Measurements from ENCODE around the gene HS3ST6. TPM values are rescaled to one million over a fixed set of nuclear protein-coding genes. Genes with fewer than 3 reads are reported as not detected.

HS3ST6 gene
- total and polyA plus RNA-seq, 2 of the 13 experiments (the other 11 are each of a cell fraction or from before 2014, with no cell fraction given), result not detected

DNA sequence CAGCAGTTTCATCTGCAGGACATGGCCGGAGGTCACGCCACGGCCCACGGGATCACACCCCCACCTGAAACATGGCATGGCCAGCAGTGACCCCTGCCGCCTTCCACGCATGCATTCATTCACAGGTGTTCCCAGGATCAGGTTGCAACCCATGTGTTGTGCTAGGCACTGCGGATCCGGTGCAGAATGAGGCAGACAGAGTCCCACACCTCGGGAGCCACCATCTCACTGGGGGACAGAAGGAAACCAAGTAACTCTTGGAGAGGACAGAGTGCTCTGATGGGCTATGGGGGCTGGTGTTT, 29.1 kb upstream of the HS3ST6 start:
- H3K79me2 ChIP-seq (ENCODE audit: insufficient read depth, low read length), result peaks cover 7% of the 10 kb centered on the region
- intact Hi-C loops (cut with micrococcal nuclease; ENCODE audit: unreplicated experiment) (no loop called here), in situ Hi-C loops (cut with HindIII; ENCODE audit: extremely low pct_ligation_motif_present, low pct_unique_long_range_greater_than_20kb) (no loop called here)
- DNase-seq (ENCODE audit: low spot score), result no peak
- no peaks in the 10 kb centered on the region; the same call in 1 of the 2 replicates for H4K20me1 ChIP-seq (ENCODE audit: insufficient read depth, low read length)
- no peak overlapping the region for H3K27ac ChIP-seq (ENCODE audit: extremely low read length, insufficient read depth, low read length)
- ChIA-PET CTCF (ENCODE audit: low intra/inter-chr PET ratio, low total read pairs) (no interaction called here), POLR2A (interaction anchor here (1.6 to 3.2 kb wide), 3 partner anchors 13 to 17 kb away, joined by 4 to 18 read pairs (median 8); partner anchors contain the start of gene RPS2)
- no peaks in the 10 kb centered on the region for H3K9me3 ChIP-seq (ENCODE audit: low read length)
- H3K4me2 ChIP-seq (ENCODE audit: low read depth, low read length), result no peak overlapping the region
- WGBS (ENCODE audit: low lambda C conversion rate), result 40% methylated on average over 3 of the region's 9 CpGs
- no peak overlapping the region for H2AFZ ChIP-seq (ENCODE audit: low read length)
- peaks cover 0 to 5% of the 10 kb centered on the region in 2 experiments; a peak in 1 of 5 replicates for H3K27me3 ChIP-seq (ENCODE audit: control insufficient read depth in 1 of 2, insufficient read depth in 2 of 2, low read length in 2 of 2)
- H3K9ac ChIP-seq (ENCODE audit: insufficient read depth, low read depth, low read length), result no peak overlapping the region
- H3K4me1 ChIP-seq (ENCODE audit: insufficient read depth, low read length), result peaks cover 35% of the 10 kb centered on the region
- H3K4me3 ChIP-seq (replicated peaks in 1 of 3; ENCODE audit: insufficient read depth in 1 of 3, low read depth in 2 of 3, low read length in 3 of 3), result no peak overlapping the region
- H3K36me3 ChIP-seq (replicated peaks in 1 of 2; ENCODE audit: control insufficient read depth in 1 of 2, insufficient read depth in 2 of 2, low read length in 2 of 2), result no peaks in the 10 kb centered on the region
- ATAC-seq, result no peak
- no peak for FAIRE-seq
- no TSS peak for BruUV-seq (replicated peaks)
- TF ChIP-seq ZFP1 (CRISPR knock-in tag; IDR thresholded peaks at IDR 0.05) (no peak), NFE2L2 (IDR thresholded peaks at IDR 0.05; ENCODE audit: low read length) (no peak), TAF1 (CRISPR knock-in tag; IDR thresholded peaks at IDR 0.05) (no peak), POLR2G (IDR thresholded peaks at IDR 0.05; ENCODE audit: low read depth, low read length) (no peak), TAF15 (IDR thresholded peaks at IDR 0.05; ENCODE audit: low read depth, low read length, poor library complexity, severe bottlenecking) (no peak), ZNF788 (CRISPR knock-in tag; IDR thresholded peaks at IDR 0.05; ENCODE audit: borderline replicate concordance) (no peak), NFYB (CRISPR knock-in tag; IDR thresholded peaks at IDR 0.05) (no peak), CCDC6 (CRISPR knock-in tag; IDR thresholded peaks at IDR 0.05) (no peak), GATA4 (IDR thresholded peaks at IDR 0.05; ENCODE audit: borderline replicate concordance, low read depth) (no peak), ZNF44 (CRISPR knock-in tag; IDR thresholded peaks at IDR 0.05) (no peak), ZBTB7A (CRISPR knock-in tag; IDR thresholded peaks at IDR 0.05) (no peak), SOX6 (IDR thresholded peaks at IDR 0.05) (no peak), SOX6 (CRISPR knock-in tag; IDR thresholded peaks at IDR 0.05) (no peak), ESRRA (CRISPR knock-in tag; IDR thresholded peaks at IDR 0.05; ENCODE audit: low read depth) (no peak)
- TF ChIP-seq, protein P1, sequence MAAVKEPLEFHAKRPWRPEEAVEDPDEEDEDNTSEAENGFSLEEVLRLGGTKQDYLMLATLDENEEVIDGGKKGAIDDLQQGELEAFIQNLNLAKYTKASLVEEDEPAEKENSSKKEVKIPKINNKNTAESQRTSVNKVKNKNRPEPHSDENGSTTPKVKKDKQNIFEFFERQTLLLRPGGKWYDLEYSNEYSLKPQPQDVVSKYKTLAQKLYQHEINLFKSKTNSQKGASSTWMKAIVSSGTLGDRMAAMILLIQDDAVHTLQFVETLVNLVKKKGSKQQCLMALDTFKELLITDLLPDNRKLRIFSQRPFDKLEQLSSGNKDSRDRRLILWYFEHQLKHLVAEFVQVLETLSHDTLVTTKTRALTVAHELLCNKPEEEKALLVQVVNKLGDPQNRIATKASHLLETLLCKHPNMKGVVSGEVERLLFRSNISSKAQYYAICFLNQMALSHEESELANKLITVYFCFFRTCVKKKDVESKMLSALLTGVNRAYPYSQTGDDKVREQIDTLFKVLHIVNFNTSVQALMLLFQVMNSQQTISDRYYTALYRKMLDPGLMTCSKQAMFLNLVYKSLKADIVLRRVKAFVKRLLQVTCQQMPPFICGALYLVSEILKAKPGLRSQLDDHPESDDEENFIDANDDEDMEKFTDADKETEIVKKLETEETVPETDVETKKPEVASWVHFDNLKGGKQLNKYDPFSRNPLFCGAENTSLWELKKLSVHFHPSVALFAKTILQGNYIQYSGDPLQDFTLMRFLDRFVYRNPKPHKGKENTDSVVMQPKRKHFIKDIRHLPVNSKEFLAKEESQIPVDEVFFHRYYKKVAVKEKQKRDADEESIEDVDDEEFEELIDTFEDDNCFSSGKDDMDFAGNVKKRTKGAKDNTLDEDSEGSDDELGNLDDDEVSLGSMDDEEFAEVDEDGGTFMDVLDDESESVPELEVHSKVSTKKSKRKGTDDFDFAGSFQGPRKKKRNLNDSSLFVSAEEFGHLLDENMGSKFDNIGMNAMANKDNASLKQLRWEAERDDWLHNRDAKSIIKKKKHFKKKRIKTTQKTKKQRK (IDR thresholded peaks at IDR 0.05; ENCODE audit: low read length), result no peak
- TF ChIP-seq, protein P2, sequence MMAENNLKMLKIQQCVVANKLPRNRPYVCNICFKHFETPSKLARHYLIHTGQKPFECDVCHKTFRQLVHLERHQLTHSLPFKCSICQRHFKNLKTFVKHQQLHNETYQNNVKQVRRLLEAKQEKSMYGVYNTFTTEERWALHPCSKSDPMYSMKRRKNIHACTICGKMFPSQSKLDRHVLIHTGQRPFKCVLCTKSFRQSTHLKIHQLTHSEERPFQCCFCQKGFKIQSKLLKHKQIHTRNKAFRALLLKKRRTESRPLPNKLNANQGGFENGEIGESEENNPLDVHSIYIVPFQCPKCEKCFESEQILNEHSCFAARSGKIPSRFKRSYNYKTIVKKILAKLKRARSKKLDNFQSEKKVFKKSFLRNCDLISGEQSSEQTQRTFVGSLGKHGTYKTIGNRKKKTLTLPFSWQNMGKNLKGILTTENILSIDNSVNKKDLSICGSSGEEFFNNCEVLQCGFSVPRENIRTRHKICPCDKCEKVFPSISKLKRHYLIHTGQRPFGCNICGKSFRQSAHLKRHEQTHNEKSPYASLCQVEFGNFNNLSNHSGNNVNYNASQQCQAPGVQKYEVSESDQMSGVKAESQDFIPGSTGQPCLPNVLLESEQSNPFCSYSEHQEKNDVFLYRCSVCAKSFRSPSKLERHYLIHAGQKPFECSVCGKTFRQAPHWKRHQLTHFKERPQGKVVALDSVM (CRISPR knock-in tag; IDR thresholded peaks at IDR 0.05), result no peak
- TF ChIP-seq, protein P3, sequence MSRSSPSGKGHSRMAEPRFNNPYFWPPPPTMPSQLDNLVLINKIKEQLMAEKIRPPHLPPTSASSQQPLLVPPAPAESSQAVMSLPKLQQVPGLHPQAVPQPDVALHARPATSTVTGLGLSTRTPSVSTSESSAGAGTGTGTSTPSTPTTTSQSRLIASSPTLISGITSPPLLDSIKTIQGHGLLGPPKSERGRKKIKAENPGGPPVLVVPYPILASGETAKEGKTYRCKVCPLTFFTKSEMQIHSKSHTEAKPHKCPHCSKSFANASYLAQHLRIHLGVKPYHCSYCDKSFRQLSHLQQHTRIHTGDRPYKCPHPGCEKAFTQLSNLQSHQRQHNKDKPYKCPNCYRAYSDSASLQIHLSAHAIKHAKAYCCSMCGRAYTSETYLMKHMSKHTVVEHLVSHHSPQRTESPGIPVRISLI (CRISPR knock-in tag; IDR thresholded peaks at IDR 0.05; ENCODE audit: borderline replicate concordance), result no peak
